Naive thymus-derived CD8-positive, alpha-beta T cell (primary cell): Measurements from ENCODE around the gene TCAP. TPM values are rescaled to one million over a fixed set of nuclear protein-coding genes. Genes with fewer than 3 reads are reported as not detected.

Experiments
- ATAC-seq, 2 donors: fragments of 150-1000 bp; cut with Tn5 transposase in 1 of 2; sonication (Bioruptor Pico), chemical (Tn5 transposase) in 1 of 2; 1 replicate in 1 of 2; 2 replicates in 1 of 2; pipeline ENCODE4 v1.10.0; 2021; ENCODE audit warnings: mild to moderate bottlenecking in 2 of 2, moderate library complexity in 2 of 2
- POLR2A ChIA-PET: fragments of 350-600 bp; sonication (Branson Sonifier 250); formaldehyde crosslinking; loops from one replicate; lab custom pipeline; 2021; ENCODE audit warnings: antibody characterized with exemption; lab: Charles Lee
- DNase-seq, 10 donors: peaks; one replicate each; pipeline versions ENCODE4 v3.0.0 to v3.0.0-alpha.2; 2020 to 2022
- H3K27ac Mint-ChIP-seq, 10 donors: one replicate each; pipeline ENCODE4 v1.8.0; 2020 to 2022; ENCODE audit warnings: mild to moderate bottlenecking in 10 of 10, mixed read lengths in 10 of 10, moderate library complexity in 4 of 10, inconsistent platforms in 1 of 10
- H3K27me3 Mint-ChIP-seq, 5 donors: one replicate each; pipeline ENCODE4 v1.8.0; 2021 to 2022; ENCODE audit warnings: mixed read lengths in 5 of 5
- H3K36me3 Mint-ChIP-seq, 3 donors: one replicate each; pipeline ENCODE4 v1.8.0; 2020 to 2022; ENCODE audit warnings: mixed read lengths in 3 of 3, mild to moderate bottlenecking in 2 of 3, inconsistent platforms in 1 of 3
- H3K4me1 Mint-ChIP-seq, 4 donors: one replicate each; pipeline ENCODE4 v1.8.0; 2021 to 2022; ENCODE audit warnings: mixed read lengths in 4 of 4
- H3K4me3 Mint-ChIP-seq, 10 donors: one replicate each; pipeline ENCODE4 v1.8.0; 2020 to 2022; ENCODE audit warnings: mild to moderate bottlenecking in 10 of 10, mixed read lengths in 10 of 10, moderate library complexity in 6 of 10, inconsistent platforms in 1 of 10
- H3K9me3 Mint-ChIP-seq, 9 donors: one replicate each; pipeline ENCODE4 v1.8.0; 2020 to 2022; ENCODE audit warnings: mixed read lengths in 9 of 9, mild to moderate bottlenecking in 3 of 9, inconsistent platforms in 1 of 9, moderate library complexity in 1 of 9
- polyA plus RNA-seq, 3 donors: library from polyadenylated mRNA; unstranded; fragments of 300-500 nt; fragmentation: Illumina TruSeq; gene quantifications; one replicate each; pipeline ENCODE4 v1.2.3, GENCODE V29; 2021
- total RNA-seq, 8 experiments: library from RNA in 2 of 8; stranded (reverse) in 2 of 8; gene quantifications; one replicate each; pipeline ENCODE4 v1.2.3 and lab custom pipeline; 2021 to 2026

The TCAP gene
- total and polyA plus RNA-seq, 5 experiments from 2014 or later, result 0.11 to 10.3 (median 8.5) TPM; not detected in 2

GRCh38 chr17:39632153-39632941 is 32.8 kb upstream of the TCAP start:
- Mint-ChIP-seq H3K9me3 (no peaks in the 10 kb centered on the region), H3K27me3 (peaks cover 6 to 31% (median 15%) of the 10 kb centered on the region in 5 donors), H3K36me3 (no peaks in the 10 kb centered on the region), H3K4me3 (peak overlapping the region in 1 of 10 donors; percentile 45), H3K4me1 (peaks cover 9 to 36% (median 29%) of the 10 kb centered on the region in 4 donors), H3K27ac (peak overlapping the region in 3 of 10 donors; percentile 25 to 76 (median 33))
- DNase-seq (no peak), ATAC-seq (no peak)
- POLR2A ChIA-PET, result interaction anchor here (4.1 kb wide), 1 partner anchor 10 kb away, joined by 15 read pairs; no protein-coding TSS in a partner anchor

DNA sequence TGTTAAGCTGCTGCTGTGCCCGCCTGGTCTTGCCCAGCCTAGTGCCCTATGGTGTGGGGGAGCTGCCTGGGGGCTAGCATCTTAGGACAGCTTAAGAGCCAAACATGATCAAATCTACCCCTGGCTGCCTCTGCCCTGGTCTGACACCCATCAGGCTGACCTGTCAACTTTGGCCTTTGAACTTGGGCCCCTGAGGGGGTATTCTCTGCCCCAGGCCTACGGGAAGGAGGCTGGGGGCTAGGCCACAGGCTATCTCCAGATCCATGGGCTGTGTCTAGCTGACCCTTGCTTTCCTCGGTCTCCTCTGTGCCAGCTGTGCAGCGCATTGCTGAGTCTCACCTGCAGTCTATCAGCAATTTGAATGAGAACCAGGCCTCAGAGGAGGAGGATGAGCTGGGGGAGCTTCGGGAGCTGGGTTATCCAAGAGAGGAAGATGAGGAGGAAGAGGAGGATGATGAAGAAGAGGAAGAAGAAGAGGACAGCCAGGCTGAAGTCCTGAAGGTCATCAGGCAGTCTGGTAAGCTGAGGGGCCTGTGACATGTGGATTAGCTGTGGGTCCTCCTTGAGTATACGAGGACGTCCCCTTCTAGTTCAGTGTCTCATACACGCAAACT is 31.5 kb upstream of the TCAP start:
- peaks cover 1 to 19% (median 8%) of the 10 kb centered on the region in 5 donors for H3K27me3 Mint-ChIP-seq
- no peaks in the 10 kb centered on the region for H3K9me3 Mint-ChIP-seq
- ATAC-seq (no peak), DNase-seq (no peak)
- no peaks in the 10 kb centered on the region for H3K36me3 Mint-ChIP-seq
- H3K27ac Mint-ChIP-seq, result peak overlapping the region in 1 of 10 donors; percentile 70
- POLR2A ChIA-PET, result interaction anchor here (0.6 to 4.1 kb wide), 6 partner anchors 9 to 235 kb away, joined by 3 to 15 read pairs (median 4); partner anchors contain the start of gene MIEN1
- no peak overlapping the region for H3K4me3 Mint-ChIP-seq
- peaks cover 21 to 46% (median 42%) of the 10 kb centered on the region in 4 donors for H3K4me1 Mint-ChIP-seq

- peak overlapping the region in 4 of 10 donors; percentile 9 to 66 (median 23) for H3K27ac Mint-ChIP-seq
Measured at GRCh38 chr17:39634384-39634871, 30.7 kb upstream of the TCAP start.

GRCh38 chr17:39635614-39636176 is 29.5 kb upstream of the TCAP start:
- peak overlapping the region; percentile 80 to 96 (median 90) for H3K27ac Mint-ChIP-seq
- H3K9me3 Mint-ChIP-seq, result no peaks in the 10 kb centered on the region
- H3K36me3 Mint-ChIP-seq, result no peaks in the 10 kb centered on the region
- H3K4me1 Mint-ChIP-seq, result peaks cover 35 to 67% (median 61%) of the 10 kb centered on the region in 4 donors
- H3K27me3 Mint-ChIP-seq, result peaks cover 0 to 16% (median 4%) of the 10 kb centered on the region in 5 donors
- ATAC-seq, result no peak
- no peak for DNase-seq
- H3K4me3 Mint-ChIP-seq, result peak overlapping the region; percentile 52 to 97 (median 92)
- POLR2A ChIA-PET, result interaction anchor here (4.0 to 4.1 kb wide), 2 partner anchors 13 to 32 kb away, joined by 15 to 26 read pairs; partner anchors contain the start of genes PNMT and TCAP

More at GRCh38 chr17:39634384-39634871, 30.7 kb upstream of the TCAP start:
- H3K4me3 Mint-ChIP-seq, result peak overlapping the region in 2 of 10 donors; percentile 2 to 33
- no peaks in the 10 kb centered on the region for H3K36me3 Mint-ChIP-seq
- no peaks in the 10 kb centered on the region for H3K9me3 Mint-ChIP-seq
- peak in 3 of 10 donors; percentile 48 to 59 (median 48) for DNase-seq
- no peak for ATAC-seq
- peaks cover 1 to 17% (median 7%) of the 10 kb centered on the region in 5 donors for H3K27me3 Mint-ChIP-seq
- POLR2A ChIA-PET, result interaction anchor here (0.6 to 4.1 kb wide), 5 partner anchors 12 to 234 kb away, joined by 3 to 15 read pairs (median 5); partner anchors contain the start of gene MIEN1
- peaks cover 27 to 54% (median 49%) of the 10 kb centered on the region in 4 donors for H3K4me1 Mint-ChIP-seq

- Mint-ChIP-seq H3K36me3 (no peaks in the 10 kb centered on the region), H3K27ac (peak overlapping the region; percentile 80 to 96 (median 90)), H3K27me3 (peaks cover 0 to 7% (median 0%) of the 10 kb centered on the region in 5 donors), H3K4me3 (peak overlapping the region; percentile 88 to 97 (median 94)), H3K4me1 (peaks cover 40 to 68% (median 64%) of the 10 kb centered on the region in 4 donors), H3K9me3 (no peaks in the 10 kb centered on the region)
- ATAC-seq, result peak; percentile 16 to 22
- POLR2A ChIA-PET, result interaction anchor here (1.0 to 4.0 kb wide), 5 partner anchors 19 to 117 kb away, joined by 3 to 26 read pairs (median 8); partner anchors contain the start of genes PNMT and TCAP
- DNase-seq, result no peak
Measured at GRCh38 chr17:39636587-39636926, 28.6 kb upstream of the TCAP start.

DNA sequence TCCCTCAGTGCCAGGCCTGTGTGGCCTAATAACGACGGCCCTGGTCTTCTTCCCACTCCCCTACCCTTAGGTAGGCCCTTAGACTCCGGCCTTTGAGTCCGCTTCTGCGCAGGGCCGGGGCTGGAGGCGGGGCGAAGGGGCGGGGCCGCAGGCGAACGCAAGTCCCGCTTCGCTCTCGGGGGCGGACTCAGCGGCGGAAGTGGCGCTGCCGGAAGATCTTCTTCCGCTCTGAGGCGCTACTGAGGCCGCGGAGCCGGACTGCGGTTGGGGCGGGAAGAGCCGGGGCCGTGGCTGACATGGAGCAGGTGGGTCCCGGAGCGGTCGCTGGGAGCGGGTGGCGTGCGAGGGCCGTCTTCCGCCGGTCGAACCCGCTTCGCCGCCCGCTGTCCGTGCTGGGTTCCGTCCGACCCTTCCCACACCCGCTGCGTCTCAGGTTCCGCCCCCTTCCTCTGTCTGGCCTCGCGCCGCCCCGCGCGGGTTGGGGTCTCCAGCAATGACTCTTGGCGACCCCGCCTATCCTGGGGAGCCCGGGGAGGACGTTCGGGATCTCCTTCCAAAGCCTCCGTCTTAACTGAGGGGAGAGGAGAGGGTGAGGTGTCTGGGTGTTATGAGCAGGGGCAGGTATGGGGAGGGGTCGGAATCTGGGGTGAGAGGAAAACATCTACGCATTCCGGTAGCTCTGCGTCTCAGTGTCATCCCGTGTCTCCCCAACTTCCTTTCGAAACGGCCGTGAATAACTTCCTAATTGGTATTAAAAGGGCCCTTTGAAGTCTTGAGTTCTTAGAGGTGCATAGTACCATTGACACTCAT is 28.0 kb upstream of the TCAP start, which contains the start of gene STARD3:
TSS of gene STARD3 (plus strand) at position 218 of the 810 bp plus-strand sequence. CDS start 16,388 bp downstream, outside the sequence.
- H3K27me3 Mint-ChIP-seq, result peaks cover 0 to 1% (median 0%) of the 10 kb centered on the region in 5 donors
- peak within 1 kb of the TSS; percentile 88 to 97 (median 94) for H3K4me3 Mint-ChIP-seq
- POLR2A ChIA-PET, result interaction anchor here (0.6 to 4.0 kb wide), 14 partner anchors 9 to 503 kb away, joined by 3 to 26 read pairs (median 4); partner anchors contain the start of genes CASC3, PGAP3, PNMT and RPL19
- DNase-seq, result peak; percentile 79 to 93 (median 86)
- no peaks in the 10 kb centered on the region for H3K36me3 Mint-ChIP-seq
- H3K4me1 Mint-ChIP-seq, result peaks cover 40 to 68% (median 67%) of the 10 kb centered on the region in 4 donors
- H3K9me3 Mint-ChIP-seq, result no peaks in the 10 kb centered on the region
- ATAC-seq, result peak; percentile 88 to 90
- H3K27ac Mint-ChIP-seq, result peak within 1 kb of the TSS; percentile 80 to 96 (median 93)

DNA sequence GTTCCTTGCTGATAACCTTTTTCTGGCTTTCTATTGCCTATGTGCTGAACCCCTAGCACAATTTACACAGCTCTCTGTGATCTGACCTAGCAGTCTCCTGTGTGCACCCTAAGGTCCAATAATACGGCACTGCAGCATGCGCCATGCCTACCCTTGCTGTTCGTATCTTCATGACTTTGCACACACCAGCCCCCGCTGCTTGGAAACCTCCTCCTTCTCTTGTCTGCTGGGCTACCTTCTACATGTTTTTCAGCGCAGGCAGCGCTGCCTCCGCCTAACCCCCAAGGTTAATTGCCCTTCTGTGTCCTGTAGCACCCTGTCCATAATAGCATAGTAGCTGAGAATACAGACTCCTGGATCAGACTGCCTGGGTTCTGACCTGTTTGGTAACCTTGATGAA is 26.8 kb upstream of the TCAP start:
- Mint-ChIP-seq H3K9me3 (no peaks in the 10 kb centered on the region), H3K4me1 (peaks cover 49 to 79% (median 78%) of the 10 kb centered on the region in 4 donors), H3K4me3 (peak overlapping the region; percentile 88 to 97 (median 94)), H3K36me3 (no peaks in the 10 kb centered on the region), H3K27ac (peak overlapping the region; percentile 80 to 96 (median 93)), H3K27me3 (no peaks in the 10 kb centered on the region)
- POLR2A ChIA-PET, result interaction anchor here (0.5 to 4.0 kb wide), 13 partner anchors 8 to 438 kb away, joined by 3 to 26 read pairs (median 3); partner anchors contain the start of genes PGAP3, PNMT, RPL19 and TCAP
- DNase-seq, result no peak
- ATAC-seq, result no peak

DNA sequence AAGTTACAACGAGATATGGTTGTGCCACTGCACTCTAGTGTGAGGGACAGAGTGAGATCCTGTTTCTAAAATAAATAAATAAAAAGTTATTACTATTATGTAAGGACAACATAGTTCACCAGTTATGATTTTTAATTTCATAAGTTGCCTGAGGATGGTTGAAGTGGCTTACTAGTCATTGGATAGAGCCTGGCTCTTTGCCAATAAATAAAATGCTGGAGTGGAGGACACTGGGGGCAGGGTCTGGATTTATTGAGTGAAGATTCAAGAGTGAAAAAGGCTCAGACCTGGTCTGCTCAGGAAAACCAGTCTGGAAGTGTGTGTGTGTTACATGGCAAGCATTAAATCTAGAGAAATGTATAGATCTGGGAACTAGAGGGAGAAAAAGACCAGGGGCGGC is 26.1 kb upstream of the TCAP start:
- H3K9me3 Mint-ChIP-seq, result no peaks in the 10 kb centered on the region
- H3K4me3 Mint-ChIP-seq, result peak overlapping the region in 9 of 10 donors; percentile 28 to 97 (median 94)
- no peaks in the 10 kb centered on the region for H3K36me3 Mint-ChIP-seq
- ATAC-seq, result no peak
- POLR2A ChIA-PET, result interaction anchor here (0.5 to 4.0 kb wide), 8 partner anchors 7 to 536 kb away, joined by 3 to 26 read pairs (median 5); partner anchors contain the start of genes PNMT and TCAP
- peaks cover 53 to 86% (median 82%) of the 10 kb centered on the region in 4 donors for H3K4me1 Mint-ChIP-seq
- DNase-seq, result no peak
- H3K27ac Mint-ChIP-seq, result peak overlapping the region in 8 of 10 donors; percentile 15 to 85 (median 51)
- H3K27me3 Mint-ChIP-seq, result no peaks in the 10 kb centered on the region

DNA sequence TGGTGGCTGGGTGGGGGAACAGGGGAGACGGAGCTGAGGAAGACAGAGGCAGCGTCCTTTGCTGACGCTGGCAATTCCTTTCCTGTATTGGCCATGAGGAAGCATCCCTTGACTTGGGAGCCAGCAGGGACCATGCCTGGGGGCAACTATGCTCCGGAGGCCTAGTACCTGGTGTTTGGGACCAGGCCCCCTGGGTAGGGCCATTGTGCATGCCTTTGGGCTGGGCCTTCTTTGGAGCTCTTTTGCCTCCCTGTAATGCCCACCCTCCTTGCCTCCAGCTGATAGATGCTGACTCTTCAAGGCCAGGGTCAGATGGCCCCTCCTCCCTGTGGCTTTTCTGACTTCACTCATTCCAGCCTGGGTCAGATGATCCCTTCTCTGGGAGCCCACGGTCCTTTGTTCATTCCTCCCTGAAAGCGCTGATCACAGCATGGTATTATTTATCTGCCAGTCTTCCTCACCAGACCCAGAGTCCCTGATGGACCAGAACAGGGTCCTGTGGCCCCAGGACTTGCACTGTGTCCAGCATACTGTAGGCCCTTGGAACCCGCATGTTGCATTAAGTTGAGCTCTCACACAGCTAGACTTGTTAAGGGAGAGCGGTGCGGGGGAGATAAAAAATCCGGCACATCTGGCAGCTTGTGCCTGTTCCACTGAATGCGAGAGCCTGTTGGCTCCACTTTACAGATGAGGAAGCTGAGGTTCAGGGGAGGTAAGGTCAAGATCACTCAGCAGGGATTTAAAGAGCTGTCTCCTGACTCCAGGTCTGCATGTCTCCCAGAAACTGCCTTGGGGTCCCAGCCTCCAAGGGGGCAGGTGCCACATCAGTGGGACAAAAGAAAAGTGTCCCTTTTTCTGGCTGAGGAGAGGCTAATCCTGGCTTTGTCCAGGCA is 25.3 kb upstream of the TCAP start:
- no peak for DNase-seq
- H3K4me1 Mint-ChIP-seq, result peaks cover 53 to 85% (median 80%) of the 10 kb centered on the region in 4 donors
- H3K36me3 Mint-ChIP-seq, result peaks cover 0 to 4% (median 0%) of the 10 kb centered on the region in 3 donors
- H3K27me3 Mint-ChIP-seq, result no peaks in the 10 kb centered on the region
- H3K9me3 Mint-ChIP-seq, result no peaks in the 10 kb centered on the region
- POLR2A ChIA-PET, result interaction anchor here (0.5 to 4.0 kb wide), 5 partner anchors 12 to 383 kb away, joined by 3 to 26 read pairs (median 5); partner anchors contain the start of genes PNMT and TCAP
- H3K27ac Mint-ChIP-seq, result peak overlapping the region; percentile 15 to 85 (median 60)
- H3K4me3 Mint-ChIP-seq, result peak overlapping the region in 9 of 10 donors; percentile 28 to 88 (median 65)
- ATAC-seq, result no peak

DNA sequence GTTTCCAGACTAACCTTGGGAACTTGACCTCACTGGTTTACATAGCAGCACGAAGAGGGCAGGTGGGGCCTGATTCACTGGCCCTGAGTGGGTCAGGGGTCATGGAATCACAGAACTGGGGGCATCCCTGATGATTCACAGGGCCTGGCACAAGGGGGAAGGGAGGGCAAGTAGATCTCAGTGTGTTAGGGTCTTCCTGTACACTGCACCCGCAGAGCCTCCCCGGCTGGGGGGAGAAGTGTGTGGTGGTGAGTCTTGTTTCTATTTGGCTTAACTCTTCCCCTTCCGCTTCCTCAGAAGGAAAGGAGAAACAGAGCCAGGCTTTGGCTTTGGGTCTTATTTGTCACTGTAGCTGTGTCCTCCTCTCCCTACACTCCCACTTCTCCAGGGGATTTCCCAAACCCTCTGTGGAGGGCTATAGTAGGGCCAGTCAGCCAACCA is 24.5 kb upstream of the TCAP start:
- Mint-ChIP-seq H3K36me3 (peaks cover 0 to 10% (median 0%) of the 10 kb centered on the region in 3 donors), H3K9me3 (no peaks in the 10 kb centered on the region), H3K4me3 (peak overlapping the region; percentile 36 to 88 (median 74)), H3K4me1 (peaks cover 56 to 87% (median 86%) of the 10 kb centered on the region in 4 donors), H3K27me3 (no peaks in the 10 kb centered on the region), H3K27ac (peak overlapping the region in 7 of 10 donors; percentile 33 to 89 (median 65))
- POLR2A ChIA-PET, result interaction anchor here (3.5 kb wide), 1 partner anchor 11 kb away, joined by 10 read pairs; no protein-coding TSS in a partner anchor
- DNase-seq (no peak), ATAC-seq (no peak)
